SJCRH30 (cell line): ENCODE data around the gene LRRC28. TPM values are rescaled to one million over a fixed set of nuclear protein-coding genes. Genes with fewer than 3 reads are reported as not detected.

Source experiments
- DNase-seq, 2 experiments: peaks; one replicate each; pipeline ENCODE4 v3.0.0-alpha.2; 2015 to 2020
- H3K27ac ChIP-seq: fragments of 250-450 bp; sonication (Bioruptor Pico); 2 replicates; pipeline ENCODE4 v1.5.1; 2020; ENCODE audit warnings: mild to moderate bottlenecking, moderate library complexity
- H3K27me3 ChIP-seq: fragments of 250-450 bp; sonication (Bioruptor Pico); 2 replicates; pipeline ENCODE4 v1.5.1; 2020; ENCODE audit warnings: mild to moderate bottlenecking, moderate library complexity
- H3K36me3 ChIP-seq: fragments of 250-450 bp; sonication (Bioruptor Pico); 2 replicates; pipeline ENCODE4 v1.5.1; 2020; ENCODE audit warnings: mild to moderate bottlenecking, moderate library complexity
- H3K4me1 ChIP-seq: fragments of 250-450 bp; sonication (Bioruptor Pico); 2 replicates; pipeline ENCODE4 v1.5.1; 2020; ENCODE audit warnings: mild to moderate bottlenecking, moderate library complexity
- H3K4me3 ChIP-seq: fragments of 250-450 bp; sonication (Bioruptor Pico); 2 replicates; pipeline ENCODE4 v1.5.1; 2020; ENCODE audit warnings: mild to moderate bottlenecking, moderate library complexity
- H3K9me3 ChIP-seq: fragments of 250-450 bp; sonication (Bioruptor Pico); replicated peaks from 2 replicates; pipeline ENCODE4 v1.5.1; 2020; ENCODE audit warnings: mild to moderate bottlenecking, moderate library complexity
- total RNA-seq: library from RNA; depleted of rRNA; stranded (reverse); fragments of >200 nt; shearing (Covaris generic); gene quantifications from 2 replicates; pipeline ENCODE4 v1.2.3, GENCODE V29; 2014

The LRRC28 gene
- total RNA-seq, 1 experiment from 2014 or later: 18.6 TPM

- H3K4me1 ChIP-seq: no peaks in the 10 kb centered on the region
- H3K27me3 ChIP-seq: no peaks in the 10 kb centered on the region
- H3K36me3 ChIP-seq: no peaks in the 10 kb centered on the region
- H3K9me3 ChIP-seq: no peaks in the 10 kb centered on the region
- H3K27ac ChIP-seq: no peak overlapping the region
- no peak overlapping the region for H3K4me3 ChIP-seq
- no peak for DNase-seq
Observed at GRCh38 chr15:99331381-99331780, 80.1 kb downstream of the LRRC28 start.

GRCh38 chr15:99333413-99333812 lies 82.1 kb downstream of the LRRC28 start:
- Histone ChIP-seq H3K4me1 (no peaks in the 10 kb centered on the region), H3K27ac (no peak overlapping the region), H3K4me3 (no peak overlapping the region), H3K9me3 (no peaks in the 10 kb centered on the region), H3K36me3 (no peaks in the 10 kb centered on the region), H3K27me3 (no peaks in the 10 kb centered on the region)
- DNase-seq: no peak

- H3K9me3 ChIP-seq: no peaks in the 10 kb centered on the region
- no peak overlapping the region for H3K4me3 ChIP-seq
- H3K27me3 ChIP-seq: no peaks in the 10 kb centered on the region
- H3K4me1 ChIP-seq: no peaks in the 10 kb centered on the region
- H3K27ac ChIP-seq: no peak overlapping the region
- DNase-seq: no peak
- H3K36me3 ChIP-seq: no peaks in the 10 kb centered on the region
Observed at GRCh38 chr15:99333981-99334380, 82.7 kb downstream of the LRRC28 start.

- Histone ChIP-seq H3K36me3 (no peaks in the 10 kb centered on the region), H3K27me3 (no peaks in the 10 kb centered on the region), H3K9me3 (no peaks in the 10 kb centered on the region), H3K27ac (no peak overlapping the region), H3K4me3 (no peak overlapping the region), H3K4me1 (no peaks in the 10 kb centered on the region)
- no peak for DNase-seq
Observed at GRCh38 chr15:99335508-99335907, 84.2 kb downstream of the LRRC28 start.

- no peak for DNase-seq
- H3K27ac ChIP-seq: no peak overlapping the region
- no peak overlapping the region for H3K4me3 ChIP-seq
- no peaks in the 10 kb centered on the region for H3K36me3 ChIP-seq
- H3K27me3 ChIP-seq: no peaks in the 10 kb centered on the region
- H3K9me3 ChIP-seq: no peaks in the 10 kb centered on the region
- H3K4me1 ChIP-seq: no peaks in the 10 kb centered on the region
Observed at GRCh38 chr15:99336794-99337193, 85.5 kb downstream of the LRRC28 start.

- Histone ChIP-seq H3K4me1 (no peaks in the 10 kb centered on the region), H3K4me3 (no peak overlapping the region), H3K27me3 (no peaks in the 10 kb centered on the region), H3K27ac (no peak overlapping the region), H3K9me3 (no peaks in the 10 kb centered on the region), H3K36me3 (no peaks in the 10 kb centered on the region)
- DNase-seq: no peak
Observed at GRCh38 chr15:99340347-99340746, 89.1 kb downstream of the LRRC28 start.

GRCh38 chr15:99341786-99342185 lies 90.5 kb downstream of the LRRC28 start:
- no peak for DNase-seq
- no peaks in the 10 kb centered on the region for H3K27me3 ChIP-seq
- no peaks in the 10 kb centered on the region for H3K4me1 ChIP-seq
- H3K4me3 ChIP-seq: no peak overlapping the region
- no peaks in the 10 kb centered on the region for H3K36me3 ChIP-seq
- H3K9me3 ChIP-seq: no peaks in the 10 kb centered on the region
- no peak overlapping the region for H3K27ac ChIP-seq

- H3K9me3 ChIP-seq: no peaks in the 10 kb centered on the region
- H3K27ac ChIP-seq: no peak overlapping the region
- no peak overlapping the region for H3K4me3 ChIP-seq
- no peaks in the 10 kb centered on the region for H3K4me1 ChIP-seq
- no peaks in the 10 kb centered on the region for H3K27me3 ChIP-seq
- no peaks in the 10 kb centered on the region for H3K36me3 ChIP-seq
- DNase-seq: no peak
Observed at GRCh38 chr15:99343208-99343607, 91.9 kb downstream of the LRRC28 start.

- Histone ChIP-seq H3K4me1 (no peaks in the 10 kb centered on the region), H3K27ac (no peak overlapping the region), H3K36me3 (no peaks in the 10 kb centered on the region), H3K4me3 (no peak overlapping the region), H3K27me3 (no peaks in the 10 kb centered on the region), H3K9me3 (no peaks in the 10 kb centered on the region)
- peak in 1 of 2 experiments; percentile 14 for DNase-seq
Observed at GRCh38 chr15:99343881-99344551, 92.7 kb downstream of the LRRC28 start.

GRCh38 chr15:99344639-99345038 lies 93.4 kb downstream of the LRRC28 start:
- no peak for DNase-seq
- Histone ChIP-seq H3K27me3 (no peaks in the 10 kb centered on the region), H3K4me1 (no peaks in the 10 kb centered on the region), H3K36me3 (no peaks in the 10 kb centered on the region), H3K27ac (no peak overlapping the region), H3K9me3 (0 out of 2 replicates have a peak, but pooled peaks cover 3% of the 10 kb centered on the region), H3K4me3 (no peak overlapping the region)

- H3K4me3 ChIP-seq: no peak overlapping the region
- no peak overlapping the region for H3K27ac ChIP-seq
- DNase-seq: no peak
- no peaks in the 10 kb centered on the region for H3K27me3 ChIP-seq
- H3K4me1 ChIP-seq: no peaks in the 10 kb centered on the region
- H3K36me3 ChIP-seq: no peaks in the 10 kb centered on the region
- H3K9me3 ChIP-seq: 0 out of 2 replicates have a peak, but pooled peaks cover 5% of the 10 kb centered on the region
Observed at GRCh38 chr15:99345242-99345641, 94.0 kb downstream of the LRRC28 start.

- no peaks in the 10 kb centered on the region for H3K36me3 ChIP-seq
- H3K9me3 ChIP-seq: 0 out of 2 replicates have a peak, but pooled peaks cover 6% of the 10 kb centered on the region
- H3K4me1 ChIP-seq: no peaks in the 10 kb centered on the region
- H3K27ac ChIP-seq: no peak overlapping the region
- no peak for DNase-seq
- H3K4me3 ChIP-seq: no peak overlapping the region
- H3K27me3 ChIP-seq: no peaks in the 10 kb centered on the region
Observed at GRCh38 chr15:99345832-99346462, 94.7 kb downstream of the LRRC28 start.

- Histone ChIP-seq H3K36me3 (no peaks in the 10 kb centered on the region), H3K27me3 (no peaks in the 10 kb centered on the region)
- no peak for DNase-seq
Observed at GRCh38 chr15:99347574-99347973, 96.3 kb downstream of the LRRC28 start.

GRCh38 chr15:99348412-99348811 lies 97.1 kb downstream of the LRRC28 start:
- H3K9me3 ChIP-seq: 0 out of 2 replicates have a peak, but pooled peaks cover 6% of the 10 kb centered on the region

More at GRCh38 chr15:99347574-99347973, 96.3 kb downstream of the LRRC28 start:
- no peaks in the 10 kb centered on the region for H3K4me1 ChIP-seq
- H3K9me3 ChIP-seq: 0 out of 2 replicates have a peak, but pooled peaks cover 6% of the 10 kb centered on the region
- no peak overlapping the region for H3K27ac ChIP-seq
- no peak overlapping the region for H3K4me3 ChIP-seq

GRCh38 chr15:99350408-99350807 lies 99.1 kb downstream of the LRRC28 start:
- H3K27ac ChIP-seq: no peak overlapping the region
- no peaks in the 10 kb centered on the region for H3K27me3 ChIP-seq
- no peak for DNase-seq
- no peak overlapping the region for H3K4me3 ChIP-seq
- H3K4me1 ChIP-seq: no peaks in the 10 kb centered on the region
- no peaks in the 10 kb centered on the region for H3K36me3 ChIP-seq
- H3K9me3 ChIP-seq: 0 out of 2 replicates have a peak, but pooled peaks cover 6% of the 10 kb centered on the region

More at GRCh38 chr15:99348412-99348811, 97.1 kb downstream of the LRRC28 start:
- DNase-seq: no peak
- Histone ChIP-seq H3K4me1 (no peaks in the 10 kb centered on the region), H3K27me3 (no peaks in the 10 kb centered on the region), H3K36me3 (no peaks in the 10 kb centered on the region), H3K4me3 (no peak overlapping the region), H3K27ac (no peak overlapping the region)
